Testis (tissue), 2 donors: ENCODE results near the gene COA3.

Experiments used
- POLR2A ChIP-seq: fragments of 450-650 bp; IDR thresholded peaks from one replicate; pipeline ENCODE4 v1.6.1; 2017; ENCODE audit warnings: antibody characterized with exemption, mild to moderate bottlenecking, moderate library complexity
- TF ChIP-seq, protein P1 (sequence below), 3 experiments: fragments of 450-650 bp in 2 of 3; fragments of 200-600 bp in 1 of 3; sonication (generic) in 1 of 3; IDR thresholded peaks; one replicate each; pipeline ENCODE4 v1.5.1; 2016 to 2019; ENCODE audit warnings: antibody characterized with exemption in 3 of 3, mild to moderate bottlenecking in 2 of 3, moderate library complexity in 1 of 3

DNA sequence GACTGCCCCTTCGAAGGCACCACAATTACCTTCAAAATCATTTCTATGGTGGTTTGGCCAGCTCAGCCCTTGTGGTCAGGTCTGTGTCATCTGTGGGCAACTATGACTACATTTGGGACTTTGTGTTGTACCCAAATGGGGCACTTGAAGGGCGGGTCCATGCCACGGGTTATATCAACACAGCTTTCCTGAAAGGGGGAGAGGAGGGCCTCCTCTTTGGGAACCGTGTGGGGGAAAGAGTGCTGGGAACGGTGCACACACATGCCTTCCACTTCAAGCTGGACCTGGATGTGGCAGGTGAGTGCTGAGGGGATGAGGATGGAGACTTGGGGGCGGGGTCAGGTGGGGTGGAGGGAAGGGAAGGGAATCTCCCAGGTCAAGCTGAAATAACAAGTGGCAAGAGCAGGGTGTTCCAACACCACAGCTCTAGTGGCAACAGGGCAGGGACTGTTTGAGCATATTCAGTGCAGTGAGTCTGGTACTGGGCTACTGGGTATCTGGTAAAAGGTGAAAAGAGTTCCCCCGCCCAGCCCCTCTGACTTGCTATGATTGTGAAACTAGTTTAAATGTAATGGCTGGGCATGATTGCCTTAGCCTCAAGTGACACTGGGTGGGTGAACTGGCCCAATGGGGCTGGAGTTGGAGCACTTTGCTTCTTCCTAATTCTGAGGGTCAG is 47.6 kb upstream of the COA3 start:
- TF ChIP-seq POLR2A: no peak
- TF ChIP-seq, protein P1, sequence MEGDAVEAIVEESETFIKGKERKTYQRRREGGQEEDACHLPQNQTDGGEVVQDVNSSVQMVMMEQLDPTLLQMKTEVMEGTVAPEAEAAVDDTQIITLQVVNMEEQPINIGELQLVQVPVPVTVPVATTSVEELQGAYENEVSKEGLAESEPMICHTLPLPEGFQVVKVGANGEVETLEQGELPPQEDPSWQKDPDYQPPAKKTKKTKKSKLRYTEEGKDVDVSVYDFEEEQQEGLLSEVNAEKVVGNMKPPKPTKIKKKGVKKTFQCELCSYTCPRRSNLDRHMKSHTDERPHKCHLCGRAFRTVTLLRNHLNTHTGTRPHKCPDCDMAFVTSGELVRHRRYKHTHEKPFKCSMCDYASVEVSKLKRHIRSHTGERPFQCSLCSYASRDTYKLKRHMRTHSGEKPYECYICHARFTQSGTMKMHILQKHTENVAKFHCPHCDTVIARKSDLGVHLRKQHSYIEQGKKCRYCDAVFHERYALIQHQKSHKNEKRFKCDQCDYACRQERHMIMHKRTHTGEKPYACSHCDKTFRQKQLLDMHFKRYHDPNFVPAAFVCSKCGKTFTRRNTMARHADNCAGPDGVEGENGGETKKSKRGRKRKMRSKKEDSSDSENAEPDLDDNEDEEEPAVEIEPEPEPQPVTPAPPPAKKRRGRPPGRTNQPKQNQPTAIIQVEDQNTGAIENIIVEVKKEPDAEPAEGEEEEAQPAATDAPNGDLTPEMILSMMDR (IDR thresholded peaks at IDR 0.05): no peak
